Loucy (cell line): ENCODE data around the gene HES3.

Experiments used
- CTCF ChIP-seq: fragments of 200-600 bp; sonication (generic); conservative IDR thresholded peaks from 2 replicates; pipeline ENCODE4 v1.5.1; 2014; ENCODE audit warnings: mild to moderate bottlenecking, antibody characterized with exemption, low read length
- EZH2phosphoT487 ChIP-seq: fragments of 200-600 bp; IDR thresholded peaks from 2 replicates; pipeline ENCODE4 v1.6.1; 2018; ENCODE audit warnings: antibody characterized with exemption, mild to moderate bottlenecking, moderate library complexity, borderline replicate concordance

DNA sequence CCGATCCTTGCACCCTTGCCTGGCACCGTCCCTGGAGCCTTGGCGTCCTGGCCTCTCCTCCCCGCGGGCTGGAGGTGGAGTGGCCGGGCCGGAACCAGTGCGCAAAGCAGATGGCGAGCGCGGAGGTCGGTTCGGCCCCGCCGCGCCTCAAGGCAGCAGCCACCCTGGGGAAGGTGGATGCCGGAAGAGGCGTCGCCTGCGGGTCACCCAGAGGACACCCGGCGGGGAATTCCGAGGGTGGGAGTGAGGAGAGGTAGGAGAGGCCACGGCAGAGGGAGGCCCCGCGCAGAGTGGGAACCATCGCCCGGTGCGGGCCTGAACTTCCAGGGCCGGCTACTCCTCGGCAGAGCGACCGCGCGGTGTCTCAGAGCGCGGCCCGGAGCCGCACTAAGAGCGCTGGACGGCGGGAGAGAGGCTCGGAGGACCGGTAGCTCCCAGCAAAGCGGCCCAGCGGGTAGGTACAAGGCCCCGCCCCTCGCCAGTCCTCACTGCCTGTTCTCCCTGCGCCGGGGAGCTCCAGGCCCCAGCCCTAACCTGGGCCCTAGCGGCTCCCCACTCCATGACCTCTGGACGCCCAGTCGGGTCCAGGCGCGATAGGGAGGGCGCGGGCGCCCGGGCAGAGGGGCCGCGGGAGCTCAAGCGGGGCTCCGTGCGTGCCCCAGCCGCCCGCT, 38.0 kb upstream of the HES3 start, which contains the start of gene RNF207:
- TF ChIP-seq EZH2phosphoT487 (no peak), CTCF (no peak)
